Measurements from ENCODE around the gene CCL28.

DNA sequence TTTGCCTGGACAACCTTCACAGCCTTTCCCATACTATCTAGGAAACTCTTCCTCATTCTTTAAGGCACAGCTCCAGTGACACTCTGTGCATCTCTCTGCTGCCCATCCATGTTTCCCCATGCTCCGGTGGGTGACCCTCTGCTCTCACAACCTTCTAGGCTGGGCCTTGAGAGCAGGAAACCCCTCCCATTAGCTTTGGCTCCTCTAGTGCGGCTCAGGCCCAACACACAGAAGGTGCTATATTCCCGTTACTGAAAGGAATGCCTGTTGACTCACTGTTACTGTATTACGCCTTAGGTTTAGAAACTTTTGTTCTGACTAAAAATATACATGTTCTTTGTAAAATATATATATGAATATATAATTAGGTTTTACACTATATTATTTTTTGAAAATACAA, 8.1 kb upstream of the CCL28 start:
- TF ChIP-seq, protein P1, sequence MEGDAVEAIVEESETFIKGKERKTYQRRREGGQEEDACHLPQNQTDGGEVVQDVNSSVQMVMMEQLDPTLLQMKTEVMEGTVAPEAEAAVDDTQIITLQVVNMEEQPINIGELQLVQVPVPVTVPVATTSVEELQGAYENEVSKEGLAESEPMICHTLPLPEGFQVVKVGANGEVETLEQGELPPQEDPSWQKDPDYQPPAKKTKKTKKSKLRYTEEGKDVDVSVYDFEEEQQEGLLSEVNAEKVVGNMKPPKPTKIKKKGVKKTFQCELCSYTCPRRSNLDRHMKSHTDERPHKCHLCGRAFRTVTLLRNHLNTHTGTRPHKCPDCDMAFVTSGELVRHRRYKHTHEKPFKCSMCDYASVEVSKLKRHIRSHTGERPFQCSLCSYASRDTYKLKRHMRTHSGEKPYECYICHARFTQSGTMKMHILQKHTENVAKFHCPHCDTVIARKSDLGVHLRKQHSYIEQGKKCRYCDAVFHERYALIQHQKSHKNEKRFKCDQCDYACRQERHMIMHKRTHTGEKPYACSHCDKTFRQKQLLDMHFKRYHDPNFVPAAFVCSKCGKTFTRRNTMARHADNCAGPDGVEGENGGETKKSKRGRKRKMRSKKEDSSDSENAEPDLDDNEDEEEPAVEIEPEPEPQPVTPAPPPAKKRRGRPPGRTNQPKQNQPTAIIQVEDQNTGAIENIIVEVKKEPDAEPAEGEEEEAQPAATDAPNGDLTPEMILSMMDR (conservative IDR thresholded peaks at IDR 0.05; ENCODE audit: low read depth, low read length): no peak
- TF ChIP-seq EZH2 (IDR thresholded peaks at IDR 0.05; ENCODE audit: low read length, unreplicated experiment): no peak
- TF ChIP-seq EZH2phosphoT487 (IDR thresholded peaks at IDR 0.05; ENCODE audit: borderline replicate concordance, low read length): no peak

Data from PC-3 (cell line).